GM23338 (cell line): ENCODE results near the gene DNASE2. TPM values are rescaled to one million over a fixed set of nuclear protein-coding genes. Genes with fewer than 3 reads are reported as not detected.
A peak's percentile ranks its signal among the peaks of the same experiment; 100 is the strongest.

Source experiments
- ATAC-seq: fragments of 200-7000 bp; cut with Tn5 transposase; 3 replicates; pipeline ENCODE4 v1.9.1; 2020
- DNase-seq: peaks from one replicate; pipeline ENCODE4 v3.0.0-alpha.2; 2015; ENCODE audit warnings: low spot score
- H2AFZ ChIP-seq: fragments of 200-600 bp; sonication (generic); 2 replicates; pipeline ENCODE4 v1.8.0; 2016; ENCODE audit warnings: antibody characterized with exemption, mild to moderate bottlenecking, moderate library complexity
- H3F3A ChIP-seq: fragments of 200-600 bp; sonication (generic); replicated peaks from 2 replicates; pipeline ENCODE4 v1.8.0; 2017; ENCODE audit warnings: antibody characterized with exemption, mixed run types, low read depth
- H3K27ac ChIP-seq: fragments of 200-600 bp; sonication (generic); 2 replicates; pipeline ENCODE4 v1.6.1; 2016; ENCODE audit warnings: low read depth
- H3K27me3 ChIP-seq: fragments of 200-600 bp; sonication (generic); 2 replicates; pipeline ENCODE4 v1.8.0; 2016; ENCODE audit warnings: mild to moderate bottlenecking, mixed run types, moderate library complexity; ENCODE audit not compliant: insufficient read depth
- H3K36me3 ChIP-seq: fragments of 200-600 bp; sonication (generic); 2 replicates; pipeline ENCODE4 v1.8.0; 2016; ENCODE audit warnings: mild to moderate bottlenecking; ENCODE audit not compliant: insufficient read depth
- H3K4me1 ChIP-seq: fragments of 200-600 bp; sonication (generic); 2 replicates; pipeline ENCODE4 v1.8.0; 2016; ENCODE audit warnings: mild to moderate bottlenecking, moderate library complexity; ENCODE audit not compliant: insufficient read depth
- H3K4me2 ChIP-seq: fragments of 200-600 bp; sonication (generic); 2 replicates; pipeline ENCODE4 v1.7.1; 2017; ENCODE audit warnings: mixed run types
- H3K4me3 ChIP-seq: fragments of 200-600 bp; sonication (generic); 2 replicates; pipeline ENCODE4 v1.6.1; 2016; ENCODE audit warnings: mixed run types
- H3K79me2 ChIP-seq: fragments of 200-600 bp; sonication (generic); replicated peaks from 2 replicates; pipeline ENCODE4 v1.8.0; 2017; ENCODE audit warnings: mild to moderate bottlenecking; ENCODE audit not compliant: insufficient read depth
- H3K9me2 ChIP-seq: fragments of 200-600 bp; sonication (generic); 2 replicates; pipeline ENCODE4 v1.8.0; 2017; ENCODE audit not compliant: insufficient read depth
- H4K20me1 ChIP-seq: fragments of 200-600 bp; sonication (generic); replicated peaks from 2 replicates; pipeline ENCODE4 v1.8.0; 2017; ENCODE audit warnings: mild to moderate bottlenecking; ENCODE audit not compliant: insufficient read depth
- H3K27ac Mint-ChIP-seq: 2 replicates; pipeline ENCODE4 v1.8.0; 2020; ENCODE audit warnings: inconsistent platforms, mild to moderate bottlenecking, moderate library complexity, mixed read lengths
- H3K27me3 Mint-ChIP-seq: 3 replicates; pipeline ENCODE4 v1.8.0; 2022; ENCODE audit warnings: low read depth, mild to moderate bottlenecking, moderate library complexity, mixed read lengths, inconsistent platforms; ENCODE audit not compliant: insufficient read depth, poor library complexity
- H3K36me3 Mint-ChIP-seq: 3 replicates; pipeline ENCODE4 v1.8.0; 2021; ENCODE audit warnings: low read depth, mild to moderate bottlenecking, inconsistent platforms, moderate library complexity, mixed read lengths
- H3K4me1 Mint-ChIP-seq: 3 replicates; pipeline ENCODE4 v1.8.0; 2020; ENCODE audit warnings: mild to moderate bottlenecking, inconsistent platforms, mixed read lengths
- H3K4me3 Mint-ChIP-seq: 3 replicates; pipeline ENCODE4 v1.8.0; 2021; ENCODE audit warnings: moderate library complexity, mild to moderate bottlenecking, inconsistent platforms, mixed read lengths
- H3K9me3 Mint-ChIP-seq: 3 replicates; pipeline ENCODE4 v1.8.0; 2020; ENCODE audit warnings: moderate library complexity, mild to moderate bottlenecking, inconsistent platforms, mixed read lengths
- CREB1 ChIP-seq: fragments of 250-450 bp; sonication (Bioruptor Pico); IDR thresholded peaks from 2 replicates; pipeline ENCODE4 v1.5.0; 2020; ENCODE audit warnings: low read depth, mild to moderate bottlenecking, moderate library complexity
- POLR2AphosphoS5 ChIP-seq: IDR thresholded peaks from 2 replicates; pipeline ENCODE4 v1.6.1; 2016; ENCODE audit warnings: antibody characterized with exemption, low read depth
- polyA plus RNA-seq: library from polyadenylated mRNA; unstranded; fragments of >200 nt; fragmentation: Nextera tagmentation; extraction: Ambion mirVana; gene quantifications from 2 replicates; pipeline ENCODE4 v1.2.1, GENCODE V29; 2016
- total RNA-seq: library from RNA; depleted of rRNA; stranded (reverse); fragments of >200 nt; shearing (Covaris generic); gene quantifications from 2 replicates; pipeline ENCODE4 v1.2.3, GENCODE V29; 2014
- TF ChIP-seq, protein P1 (sequence below): fragments of 250-450 bp; sonication (Bioruptor Pico); IDR thresholded peaks from 2 replicates; pipeline ENCODE4 v1.5.0; 2020; ENCODE audit warnings: mild to moderate bottlenecking, moderate library complexity
- TF ChIP-seq, protein P2 (sequence below), 2 experiments: fragments of 200-600 bp in 1 of 2; sonication (generic) in 1 of 2; conservative IDR thresholded peaks; 2 replicates each; pipeline versions ENCODE4 v1.5.1 to v1.6.1; 2016 to 2017; ENCODE audit warnings: antibody characterized with exemption in 2 of 2, low read depth in 2 of 2, mild to moderate bottlenecking in 2 of 2, moderate library complexity in 1 of 2

The DNASE2 gene
- total and polyA plus RNA-seq, 2 experiments from 2014 or later: 17.4 to 35.0 TPM

DNA sequence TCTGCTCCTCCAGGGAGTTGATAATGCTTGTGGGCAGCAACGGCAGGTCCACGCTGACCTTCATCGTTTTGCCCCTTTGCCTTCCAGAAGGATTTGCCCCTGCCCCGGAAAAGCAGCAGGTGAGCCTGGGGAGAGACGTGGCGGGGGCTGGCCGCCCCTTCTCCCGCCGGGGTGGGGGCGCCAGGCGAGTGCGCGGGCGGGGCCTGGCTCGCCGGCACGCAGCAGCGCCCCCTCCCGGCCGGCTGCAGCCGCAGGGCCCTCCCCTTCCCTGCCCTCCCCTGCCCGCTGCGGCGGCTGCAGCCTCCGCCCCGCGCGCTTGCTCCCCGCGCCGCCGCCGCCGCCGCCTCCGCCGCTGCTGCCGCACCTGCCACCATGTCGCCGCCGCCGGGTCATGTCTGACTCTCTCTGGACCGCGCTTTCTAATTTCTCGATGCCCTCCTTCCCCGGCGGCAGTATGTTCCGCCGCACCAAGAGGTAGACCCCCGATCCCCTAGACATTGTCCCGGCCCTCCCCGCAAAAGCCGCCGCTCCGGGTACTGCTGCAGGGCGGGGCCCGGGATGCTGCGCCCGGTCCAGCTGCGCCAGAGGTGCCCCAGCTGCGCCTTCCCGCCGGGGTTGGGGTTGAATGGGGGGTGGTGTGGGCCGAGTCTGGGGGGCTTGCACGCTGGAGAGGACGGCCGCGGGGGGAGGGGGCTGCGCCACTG lies 42.9 kb downstream of the DNASE2 start, which contains the start of gene MAST1:
Gene MAST1 (plus strand): TSS at position 334 of the 704 bp plus-strand sequence. CDS start 58 bp downstream, at position 392.
- Mint-ChIP-seq H3K9me3 (no peaks in the 10 kb centered on the region; the same call in 2 of the 3 replicates), H3K4me1 (peaks cover 43% of the 10 kb centered on the region), H3K4me3 (peak within 1 kb of the TSS; percentile 79), H3K27ac (peak within 1 kb of the TSS; percentile 62; the same call in 1 of the 2 replicates), H3K36me3 (peaks cover 9% of the 10 kb centered on the region; the same call in 1 of the 3 replicates), H3K27me3 (peaks cover 31% of the 10 kb centered on the region)
- Histone ChIP-seq H3K4me3 (peak within 1 kb of the TSS; percentile 92), H3K4me1 (peaks cover 34% of the 10 kb centered on the region), H4K20me1 (peaks cover 7% of the 10 kb centered on the region), H3F3A (peaks cover 48% of the 10 kb centered on the region), H3K27ac (0 out of 2 replicates have a peak within 1 kb of the TSS, but pooled peaks have one; percentile 39), H3K79me2 (peaks cover 8% of the 10 kb centered on the region), H2AFZ (peak within 1 kb of the TSS; percentile 91; the same call in 1 of the 2 replicates), H3K36me3 (no peaks in the 10 kb centered on the region), H3K9me2 (no peaks in the 10 kb centered on the region), H3K4me2 (peak within 1 kb of the TSS; percentile 94), H3K27me3 (peaks cover 14% of the 10 kb centered on the region)
- DNase-seq: peak; percentile 80
- 0 out of 2 replicates have a peak, but pooled peaks have one; percentile 11 for TF ChIP-seq CREB1 (CRISPR knock-in tag)
- TF ChIP-seq POLR2AphosphoS5: 0 out of 2 replicates have a peak, but pooled peaks have one; percentile 45
- TF ChIP-seq, protein P1, sequence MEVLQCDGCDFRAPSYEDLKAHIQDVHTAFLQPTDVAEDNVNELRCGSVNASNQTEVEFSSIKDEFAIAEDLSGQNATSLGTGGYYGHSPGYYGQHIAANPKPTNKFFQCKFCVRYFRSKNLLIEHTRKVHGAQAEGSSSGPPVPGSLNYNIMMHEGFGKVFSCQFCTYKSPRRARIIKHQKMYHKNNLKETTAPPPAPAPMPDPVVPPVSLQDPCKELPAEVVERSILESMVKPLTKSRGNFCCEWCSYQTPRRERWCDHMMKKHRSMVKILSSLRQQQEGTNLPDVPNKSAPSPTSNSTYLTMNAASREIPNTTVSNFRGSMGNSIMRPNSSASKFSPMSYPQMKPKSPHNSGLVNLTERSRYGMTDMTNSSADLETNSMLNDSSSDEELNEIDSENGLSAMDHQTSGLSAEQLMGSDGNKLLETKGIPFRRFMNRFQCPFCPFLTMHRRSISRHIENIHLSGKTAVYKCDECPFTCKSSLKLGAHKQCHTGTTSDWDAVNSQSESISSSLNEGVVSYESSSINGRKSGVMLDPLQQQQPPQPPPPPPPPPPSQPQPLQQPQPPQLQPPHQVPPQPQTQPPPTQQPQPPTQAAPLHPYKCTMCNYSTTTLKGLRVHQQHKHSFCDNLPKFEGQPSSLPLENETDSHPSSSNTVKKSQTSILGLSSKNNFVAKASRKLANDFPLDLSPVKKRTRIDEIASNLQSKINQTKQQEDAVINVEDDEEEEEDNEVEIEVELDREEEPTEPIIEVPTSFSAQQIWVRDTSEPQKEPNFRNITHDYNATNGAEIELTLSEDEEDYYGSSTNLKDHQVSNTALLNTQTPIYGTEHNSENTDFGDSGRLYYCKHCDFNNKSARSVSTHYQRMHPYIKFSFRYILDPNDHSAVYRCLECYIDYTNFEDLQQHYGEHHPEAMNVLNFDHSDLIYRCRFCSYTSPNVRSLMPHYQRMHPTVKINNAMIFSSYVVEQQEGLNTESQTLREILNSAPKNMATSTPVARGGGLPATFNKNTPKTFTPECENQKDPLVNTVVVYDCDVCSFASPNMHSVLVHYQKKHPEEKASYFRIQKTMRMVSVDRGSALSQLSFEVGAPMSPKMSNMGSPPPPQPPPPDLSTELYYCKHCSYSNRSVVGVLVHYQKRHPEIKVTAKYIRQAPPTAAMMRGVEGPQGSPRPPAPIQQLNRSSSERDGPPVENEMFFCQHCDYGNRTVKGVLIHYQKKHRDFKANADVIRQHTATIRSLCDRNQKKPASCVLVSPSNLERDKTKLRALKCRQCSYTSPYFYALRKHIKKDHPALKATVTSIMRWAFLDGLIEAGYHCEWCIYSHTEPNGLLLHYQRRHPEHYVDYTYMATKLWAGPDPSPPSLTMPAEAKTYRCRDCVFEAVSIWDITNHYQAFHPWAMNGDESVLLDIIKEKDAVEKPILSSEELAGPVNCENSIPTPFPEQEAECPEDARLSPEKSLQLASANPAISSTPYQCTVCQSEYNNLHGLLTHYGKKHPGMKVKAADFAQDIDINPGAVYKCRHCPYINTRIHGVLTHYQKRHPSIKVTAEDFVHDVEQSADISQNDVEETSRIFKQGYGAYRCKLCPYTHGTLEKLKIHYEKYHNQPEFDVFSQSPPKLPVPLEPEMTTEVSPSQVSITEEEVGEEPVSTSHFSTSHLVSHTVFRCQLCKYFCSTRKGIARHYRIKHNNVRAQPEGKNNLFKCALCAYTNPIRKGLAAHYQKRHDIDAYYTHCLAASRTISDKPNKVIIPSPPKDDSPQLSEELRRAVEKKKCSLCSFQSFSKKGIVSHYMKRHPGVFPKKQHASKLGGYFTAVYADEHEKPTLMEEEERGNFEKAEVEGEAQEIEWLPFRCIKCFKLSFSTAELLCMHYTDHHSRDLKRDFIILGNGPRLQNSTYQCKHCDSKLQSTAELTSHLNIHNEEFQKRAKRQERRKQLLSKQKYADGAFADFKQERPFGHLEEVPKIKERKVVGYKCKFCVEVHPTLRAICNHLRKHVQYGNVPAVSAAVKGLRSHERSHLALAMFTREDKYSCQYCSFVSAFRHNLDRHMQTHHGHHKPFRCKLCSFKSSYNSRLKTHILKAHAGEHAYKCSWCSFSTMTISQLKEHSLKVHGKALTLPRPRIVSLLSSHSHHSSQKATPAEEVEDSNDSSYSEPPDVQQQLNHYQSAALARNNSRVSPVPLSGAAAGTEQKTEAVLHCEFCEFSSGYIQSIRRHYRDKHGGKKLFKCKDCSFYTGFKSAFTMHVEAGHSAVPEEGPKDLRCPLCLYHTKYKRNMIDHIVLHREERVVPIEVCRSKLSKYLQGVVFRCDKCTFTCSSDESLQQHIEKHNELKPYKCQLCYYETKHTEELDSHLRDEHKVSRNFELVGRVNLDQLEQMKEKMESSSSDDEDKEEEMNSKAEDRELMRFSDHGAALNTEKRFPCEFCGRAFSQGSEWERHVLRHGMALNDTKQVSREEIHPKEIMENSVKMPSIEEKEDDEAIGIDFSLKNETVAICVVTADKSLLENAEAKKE (CRISPR knock-in tag): no peak
- TF ChIP-seq, protein P2, sequence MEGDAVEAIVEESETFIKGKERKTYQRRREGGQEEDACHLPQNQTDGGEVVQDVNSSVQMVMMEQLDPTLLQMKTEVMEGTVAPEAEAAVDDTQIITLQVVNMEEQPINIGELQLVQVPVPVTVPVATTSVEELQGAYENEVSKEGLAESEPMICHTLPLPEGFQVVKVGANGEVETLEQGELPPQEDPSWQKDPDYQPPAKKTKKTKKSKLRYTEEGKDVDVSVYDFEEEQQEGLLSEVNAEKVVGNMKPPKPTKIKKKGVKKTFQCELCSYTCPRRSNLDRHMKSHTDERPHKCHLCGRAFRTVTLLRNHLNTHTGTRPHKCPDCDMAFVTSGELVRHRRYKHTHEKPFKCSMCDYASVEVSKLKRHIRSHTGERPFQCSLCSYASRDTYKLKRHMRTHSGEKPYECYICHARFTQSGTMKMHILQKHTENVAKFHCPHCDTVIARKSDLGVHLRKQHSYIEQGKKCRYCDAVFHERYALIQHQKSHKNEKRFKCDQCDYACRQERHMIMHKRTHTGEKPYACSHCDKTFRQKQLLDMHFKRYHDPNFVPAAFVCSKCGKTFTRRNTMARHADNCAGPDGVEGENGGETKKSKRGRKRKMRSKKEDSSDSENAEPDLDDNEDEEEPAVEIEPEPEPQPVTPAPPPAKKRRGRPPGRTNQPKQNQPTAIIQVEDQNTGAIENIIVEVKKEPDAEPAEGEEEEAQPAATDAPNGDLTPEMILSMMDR (conservative IDR thresholded peaks at IDR 0.05; ENCODE audit: low read depth in 2 of 2): peak; percentile 34 to 68; a peak in 3 of 4 replicates
- ATAC-seq: peak; percentile 14
